Gastrocnemius medialis (tissue), 4 donors: ENCODE measurements around the gene SLC30A5. TPM values are rescaled to one million over a fixed set of nuclear protein-coding genes. Genes with fewer than 3 reads are reported as not detected.

Experiments used
- ATAC-seq, 2 donors: fragments of 150-250 bp; one replicate each; pipeline ENCODE4 v1.9.1; 2016
- DNase-seq, 2 donors: peaks; one replicate each; pipeline ENCODE4 v3.0.0-alpha.2; 2019
- H3K27ac ChIP-seq, 4 donors: fragments of 200-600 bp; sonication (generic); 1 replicate in 1 of 4; 2 replicates in 3 of 4; pipeline ENCODE4 v1.5.1; 2016 to 2018; ENCODE audit warnings: mild to moderate bottlenecking in 2 of 4, moderate library complexity in 1 of 4
- H3K27me3 ChIP-seq, 3 donors: fragments of 200-600 bp; sonication (generic) in 2 of 3; 1 replicate in 1 of 3; 2 replicates in 2 of 3; pipeline versions ENCODE4 v1.5.1 to v1.6.0; 2016 to 2019; ENCODE audit warnings: mild to moderate bottlenecking in 1 of 3, moderate library complexity in 1 of 3
- H3K36me3 ChIP-seq, 2 donors: fragments of 200-600 bp; sonication (generic) in 1 of 2; one replicate each; pipeline ENCODE4 v1.5.1; 2017 to 2018
- H3K4me1 ChIP-seq, 2 donors: fragments of 200-600 bp; sonication (generic) in 1 of 2; one replicate each; pipeline ENCODE4 v1.5.1; 2016 to 2017; ENCODE audit warnings: mild to moderate bottlenecking in 2 of 2
- H3K4me3 ChIP-seq, 4 donors: fragments of 200-600 bp; sonication (generic) in 3 of 4; 1 replicate in 1 of 4; 2 replicates in 3 of 4; pipeline ENCODE4 v1.5.1; 2016 to 2019; ENCODE audit warnings: mild to moderate bottlenecking in 2 of 4
- H3K9me3 ChIP-seq, 3 donors: fragments of 200-600 bp; sonication (generic) in 2 of 3; 1 replicate in 1 of 3; 2 replicates in 2 of 3; pipeline ENCODE4 v1.5.1; 2016 to 2019
- CTCF ChIP-seq, 5 experiments: fragments of 450-650 bp in 3 of 5; fragments of 200-600 bp in 2 of 5; sonication (generic) in 2 of 5; IDR thresholded peaks in 4 of 5; conservative IDR thresholded peaks in 1 of 5; 1 replicate in 4 of 5; 2 replicates in 1 of 5; pipeline ENCODE4 v1.5.1; 2016 to 2019; ENCODE audit warnings: antibody characterized with exemption in 5 of 5, mild to moderate bottlenecking in 3 of 5, moderate library complexity in 3 of 5
- POLR2A ChIP-seq, 2 donors: fragments of 450-650 bp; IDR thresholded peaks; one replicate each; pipeline ENCODE4 v1.6.1; 2017; ENCODE audit warnings: antibody characterized with exemption in 2 of 2, mild to moderate bottlenecking in 2 of 2, moderate library complexity in 2 of 2
- in situ Hi-C, 4 donors: fragments of 200-750 bp; cut with MboI; loops; one replicate each; pipeline versions ENCODE4 v1.15.0 to v1.8.0; 2017; ENCODE audit warnings: low sequenced_read_pairs in 4 of 4
- intact Hi-C: fragments of 100-400 bp; cut with DNase I; formaldehyde crosslinking; loops from one replicate; pipeline ENCODE4 v1.15.1; 2023; ENCODE audit warnings: low total_unique reads
- total RNA-seq, 4 donors: library from RNA; depleted of rRNA; stranded (reverse); fragments of >200 nt; gene quantifications; one replicate each; pipeline versions ENCODE4 v1.1.0 to v1.2.3, GENCODE V29; 2016

SLC30A5 gene
- total RNA-seq, 4 donors from 2014 or later: 14.6 to 35.3 (median 24.5) TPM

GRCh38 chr5:69167929-69168328 is 74.1 kb downstream of the SLC30A5 start:
- no peaks in the 10 kb centered on the region for H3K27me3 ChIP-seq
- H3K9me3 ChIP-seq: no peaks in the 10 kb centered on the region
- DNase-seq: no peak
- TF ChIP-seq CTCF (IDR thresholded peaks at IDR 0.05 in 4 of 5, conservative IDR thresholded peaks at IDR 0.05 in 1 of 5) (no peak), POLR2A (IDR thresholded peaks at IDR 0.05) (no peak)
- no peak for ATAC-seq
- H3K4me1 ChIP-seq: peaks cover 7 to 8% of the 10 kb centered on the region in 2 donors
- peak overlapping the region in 1 of 4 donors; percentile 78 for H3K4me3 ChIP-seq
- H3K27ac ChIP-seq: no peak overlapping the region
- H3K36me3 ChIP-seq: no peaks in the 10 kb centered on the region
- intact Hi-C loops: loop anchor here (1.0 to 2.0 kb wide), 3 partner anchors 50 to 73 kb away; partner anchors contain the start of genes CDK7 and SLC30A5
- in situ Hi-C loops: loop anchor here in 2 of 4 donors (10.0 kb wide), 1 partner anchor 73 kb away; the partner anchor contains the start of gene SLC30A5 (in 2 of the 2)

GRCh38 chr5:69170495-69170894 is 76.7 kb downstream of the SLC30A5 start:
- intact Hi-C loops: no loop called here
- Histone ChIP-seq H3K4me1 (peaks cover 7 to 8% of the 10 kb centered on the region in 2 donors), H3K36me3 (no peaks in the 10 kb centered on the region), H3K27me3 (no peaks in the 10 kb centered on the region), H3K4me3 (no peak overlapping the region), H3K9me3 (no peaks in the 10 kb centered on the region), H3K27ac (no peak overlapping the region)
- in situ Hi-C loops: no loop called here
- no peak for TF ChIP-seq POLR2A (IDR thresholded peaks at IDR 0.05)
- DNase-seq: no peak
- no peak for ATAC-seq

- Histone ChIP-seq H3K9me3 (no peaks in the 10 kb centered on the region), H3K4me3 (no peak overlapping the region), H3K4me1 (peaks cover 7 to 8% of the 10 kb centered on the region in 2 donors), H3K27ac (no peak overlapping the region), H3K36me3 (no peaks in the 10 kb centered on the region), H3K27me3 (no peaks in the 10 kb centered on the region)
- no peak for DNase-seq
- intact Hi-C loops: no loop called here
- no peak for ATAC-seq
- no peak for TF ChIP-seq CTCF (IDR thresholded peaks at IDR 0.05 in 4 of 5, conservative IDR thresholded peaks at IDR 0.05 in 1 of 5)
- no peak for TF ChIP-seq POLR2A (IDR thresholded peaks at IDR 0.05)
- in situ Hi-C loops: no loop called here
Measured at GRCh38 chr5:69170969-69171368, 77.2 kb downstream of the SLC30A5 start.

Other genes with a start within 250 kb of the SLC30A5 start
- 10 to 100 TPM in 1 of 4 donors, 1 to 10 TPM in 2, under 1 TPM in 1; 0.84 to 11.1 (median 2.7) TPM for gene CCNB1, start 73.1 kb downstream of the SLC30A5 start, total RNA-seq
- gene CENPH, start 95.6 kb downstream of the SLC30A5 start, total RNA-seq: 1 to 10 TPM in 3 of 4 donors, under 1 TPM in 1; 0.87 to 4.9 (median 1.8) TPM
- gene CDK7, start 140.9 kb downstream of the SLC30A5 start, total RNA-seq: 10 to 100 TPM; 23.4 to 31.6 (median 28.0) TPM
- gene CCDC125, start 238.8 kb downstream of the SLC30A5 start, total RNA-seq: 1 to 10 TPM in 3 of 4 donors, under 1 TPM in 1; 0.49 to 3.1 (median 2.1) TPM